HEK293 (cell line): Measurements from ENCODE around the gene ESPNL.
A peak's percentile ranks its signal among the peaks of the same experiment; 100 is the strongest.

Experiments used
- BCL11B ChIP-seq: fragments of 450-650 bp; formaldehyde crosslinking; IDR thresholded peaks from 2 replicates; pipeline ENCODE4 v1.5.1; 2016; ENCODE audit warnings: low read depth, missing biosample characterization, missing genetic modification characterization
- FEZF1 ChIP-seq: fragments of 450-650 bp; formaldehyde crosslinking; IDR thresholded peaks from 2 replicates; pipeline ENCODE4 v1.5.1; 2016; ENCODE audit warnings: missing biosample characterization, missing genetic modification characterization
- GFI1B ChIP-seq: fragments of 450-650 bp; formaldehyde crosslinking; IDR thresholded peaks from 2 replicates; pipeline ENCODE4 v1.5.1; 2016; ENCODE audit warnings: missing biosample characterization, missing genetic modification characterization
- KLF1 ChIP-seq: fragments of 450-650 bp; formaldehyde crosslinking; IDR thresholded peaks from 2 replicates; pipeline ENCODE4 v1.5.1; 2016; ENCODE audit warnings: missing biosample characterization, missing genetic modification characterization
- SP2 ChIP-seq: fragments of 450-650 bp; formaldehyde crosslinking; IDR thresholded peaks from 2 replicates; pipeline ENCODE4 v1.5.1; 2016; ENCODE audit warnings: missing biosample characterization, missing genetic modification characterization
- TCF7L2 ChIP-seq: IDR thresholded peaks from 2 replicates; pipeline ENCODE4 v1.6.1; 2011; ENCODE audit warnings: low read depth, mild to moderate bottlenecking, inconsistent platforms, low read length, moderate library complexity, borderline replicate concordance
- TRIM28 ChIP-seq: IDR thresholded peaks from 2 replicates; pipeline ENCODE4 v1.6.1; 2011; ENCODE audit warnings: low read length, control low read depth, borderline replicate concordance
- YY2 ChIP-seq: fragments of 450-650 bp; formaldehyde crosslinking; IDR thresholded peaks from 2 replicates; pipeline ENCODE4 v1.5.1; 2016; ENCODE audit warnings: missing biosample characterization, missing genetic modification characterization
- ZBTB48 ChIP-seq: fragments of 450-650 bp; formaldehyde crosslinking; IDR thresholded peaks from 2 replicates; pipeline ENCODE4 v1.5.1; 2016; ENCODE audit warnings: missing biosample characterization, missing genetic modification characterization
- ZBTB8A ChIP-seq: fragments of 450-650 bp; formaldehyde crosslinking; IDR thresholded peaks from 2 replicates; pipeline ENCODE4 v1.5.1; 2016; ENCODE audit warnings: missing biosample characterization, missing genetic modification characterization
- ZEB2 ChIP-seq: fragments of 450-650 bp; formaldehyde crosslinking; IDR thresholded peaks from 2 replicates; pipeline ENCODE4 v1.5.1; 2016; ENCODE audit warnings: missing biosample characterization, missing genetic modification characterization
- ZNF132 ChIP-seq: fragments of 450-650 bp; formaldehyde crosslinking; IDR thresholded peaks from 2 replicates; pipeline ENCODE4 v1.5.1; 2017; ENCODE audit warnings: missing biosample characterization, missing genetic modification characterization, borderline replicate concordance
- ZNF138 ChIP-seq: fragments of 450-650 bp; formaldehyde crosslinking; IDR thresholded peaks from 2 replicates; pipeline ENCODE4 v1.5.1; 2016; ENCODE audit warnings: missing biosample characterization, missing genetic modification characterization, borderline replicate concordance
- ZNF146 ChIP-seq: fragments of 450-650 bp; formaldehyde crosslinking; IDR thresholded peaks from 2 replicates; pipeline ENCODE4 v1.5.1; 2016; ENCODE audit warnings: missing biosample characterization, missing genetic modification characterization
- ZNF175 ChIP-seq: fragments of 450-650 bp; formaldehyde crosslinking; IDR thresholded peaks from 2 replicates; pipeline ENCODE4 v1.5.1; 2016; ENCODE audit warnings: missing biosample characterization, missing genetic modification characterization
- ZNF223 ChIP-seq: fragments of 450-650 bp; formaldehyde crosslinking; IDR thresholded peaks from 2 replicates; pipeline ENCODE4 v1.5.1; 2016; ENCODE audit warnings: missing biosample characterization, missing genetic modification characterization
- ZNF23 ChIP-seq: fragments of 450-650 bp; formaldehyde crosslinking; IDR thresholded peaks from 2 replicates; pipeline ENCODE4 v1.5.1; 2016; ENCODE audit warnings: missing biosample characterization, missing genetic modification characterization, borderline replicate concordance
- ZNF521 ChIP-seq: fragments of 450-650 bp; formaldehyde crosslinking; IDR thresholded peaks from 2 replicates; pipeline ENCODE4 v1.5.1; 2017; ENCODE audit warnings: missing biosample characterization, mild to moderate bottlenecking, missing genetic modification characterization
- ZNF530 ChIP-seq: fragments of 450-650 bp; formaldehyde crosslinking; IDR thresholded peaks from 2 replicates; pipeline ENCODE4 v1.5.1; 2016; ENCODE audit warnings: low read depth, missing biosample characterization, missing genetic modification characterization
- ZNF555 ChIP-seq: fragments of 450-650 bp; formaldehyde crosslinking; conservative IDR thresholded peaks from 2 replicates; pipeline ENCODE4 v1.5.1; 2017; ENCODE audit warnings: missing biosample characterization, mild to moderate bottlenecking, missing genetic modification characterization, inconsistent platforms
- ZNF561 ChIP-seq: fragments of 450-650 bp; IDR thresholded peaks from 2 replicates; pipeline ENCODE4 v1.5.1; 2018; ENCODE audit warnings: missing biosample characterization, missing genetic modification characterization, borderline replicate concordance
- ZNF571 ChIP-seq: fragments of 450-650 bp; formaldehyde crosslinking; IDR thresholded peaks from 2 replicates; pipeline ENCODE4 v1.5.0; 2017; ENCODE audit warnings: missing biosample characterization, missing genetic modification characterization
- ZNF600 ChIP-seq: fragments of 450-650 bp; formaldehyde crosslinking; IDR thresholded peaks from 2 replicates; pipeline ENCODE4 v1.5.1; 2016; ENCODE audit warnings: missing biosample characterization, missing genetic modification characterization
- ZNF621 ChIP-seq: fragments of 450-650 bp; formaldehyde crosslinking; IDR thresholded peaks from 2 replicates; pipeline ENCODE4 v1.5.1; 2017; ENCODE audit warnings: missing biosample characterization, missing genetic modification characterization
- ZNF670 ChIP-seq: fragments of 450-650 bp; formaldehyde crosslinking; IDR thresholded peaks from 2 replicates; pipeline ENCODE4 v1.5.1; 2016; ENCODE audit warnings: missing biosample characterization, missing genetic modification characterization, low read depth
- ZNF701 ChIP-seq: fragments of 450-650 bp; formaldehyde crosslinking; IDR thresholded peaks from 2 replicates; pipeline ENCODE4 v1.5.1; 2016; ENCODE audit warnings: missing biosample characterization, missing genetic modification characterization
- ZNF776 ChIP-seq: fragments of 450-650 bp; formaldehyde crosslinking; IDR thresholded peaks from 2 replicates; pipeline ENCODE4 v1.5.0; 2017; ENCODE audit warnings: missing biosample characterization, missing genetic modification characterization, borderline replicate concordance
- ZNF777 ChIP-seq: fragments of 450-650 bp; formaldehyde crosslinking; IDR thresholded peaks from 2 replicates; pipeline ENCODE4 v1.5.1; 2017; ENCODE audit warnings: missing biosample characterization, missing genetic modification characterization, borderline replicate concordance
- TF ChIP-seq, protein P1 (sequence below): fragments of 450-650 bp; formaldehyde crosslinking; IDR thresholded peaks from 2 replicates; pipeline ENCODE4 v1.5.1; 2016; ENCODE audit warnings: missing biosample characterization, missing genetic modification characterization
- TF ChIP-seq, protein P2 (sequence below): fragments of 450-650 bp; IDR thresholded peaks from 2 replicates; pipeline ENCODE4 v1.5.1; 2018; ENCODE audit warnings: missing biosample characterization, mild to moderate bottlenecking, missing genetic modification characterization
- TF ChIP-seq, protein P3 (sequence below): fragments of 450-650 bp; formaldehyde crosslinking; IDR thresholded peaks from 2 replicates; pipeline ENCODE4 v1.5.1; 2017; ENCODE audit warnings: missing biosample characterization, missing genetic modification characterization
- TF ChIP-seq, protein P4 (sequence below): fragments of 450-650 bp; formaldehyde crosslinking; IDR thresholded peaks from 2 replicates; pipeline ENCODE4 v1.5.1; 2017; ENCODE audit warnings: missing biosample characterization, missing genetic modification characterization
- TF ChIP-seq, protein P5 (sequence below): fragments of 450-650 bp; formaldehyde crosslinking; IDR thresholded peaks from 2 replicates; pipeline ENCODE4 v1.5.1; 2016; ENCODE audit warnings: missing biosample characterization, missing genetic modification characterization

ESPNL gene

DNA sequence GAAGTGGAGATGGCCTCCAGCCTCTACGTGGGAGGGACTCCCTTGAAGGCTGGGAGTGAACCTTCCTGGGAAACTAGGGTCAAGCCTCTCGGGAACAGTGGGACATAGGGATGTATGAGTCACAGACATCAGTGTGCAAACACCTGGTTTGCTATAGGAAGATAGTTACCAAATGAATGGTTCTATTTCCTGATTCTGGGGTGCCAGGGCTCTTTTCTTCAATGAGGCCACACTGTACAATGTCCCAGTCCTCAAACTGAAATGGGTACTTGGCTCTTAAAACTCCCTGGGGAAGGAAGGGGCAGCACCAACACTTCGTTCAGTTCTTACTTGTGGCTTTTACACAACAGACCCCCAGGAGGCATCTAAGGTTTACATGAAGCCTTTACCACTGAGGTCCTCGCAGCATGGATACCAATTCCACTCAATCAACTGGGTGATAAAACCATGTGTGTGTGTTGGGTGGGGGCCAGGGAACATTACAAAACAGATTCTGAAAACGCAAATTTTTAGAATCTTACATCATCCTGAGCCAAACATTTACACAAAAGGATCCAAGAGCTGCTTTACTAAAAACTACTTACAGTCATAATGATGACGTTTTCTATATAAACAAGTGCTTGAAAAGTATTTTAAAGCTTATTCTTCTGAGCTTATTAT lies 69.0 kb downstream of the ESPNL start (continued):
- TF ChIP-seq, protein P1, sequence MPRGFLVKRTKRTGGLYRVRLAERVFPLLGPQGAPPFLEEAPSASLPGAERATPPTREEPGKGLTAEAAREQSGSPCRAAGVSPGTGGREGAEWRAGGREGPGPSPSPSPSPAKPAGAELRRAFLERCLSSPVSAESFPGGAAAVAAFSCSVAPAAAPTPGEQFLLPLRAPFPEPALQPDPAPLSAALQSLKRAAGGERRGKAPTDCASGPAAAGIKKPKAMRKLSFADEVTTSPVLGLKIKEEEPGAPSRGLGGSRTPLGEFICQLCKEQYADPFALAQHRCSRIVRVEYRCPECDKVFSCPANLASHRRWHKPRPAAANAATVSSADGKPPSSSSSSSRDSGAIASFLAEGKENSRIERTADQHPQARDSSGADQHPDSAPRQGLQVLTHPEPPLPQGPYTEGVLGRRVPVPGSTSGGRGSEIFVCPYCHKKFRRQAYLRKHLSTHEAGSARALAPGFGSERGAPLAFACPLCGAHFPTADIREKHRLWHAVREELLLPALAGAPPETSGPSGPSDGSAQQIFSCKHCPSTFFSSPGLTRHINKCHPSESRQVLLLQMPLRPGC (tag by site-specific recombination): no peak; the same call in 1 of the 2 replicates
- TF ChIP-seq ZNF776 (tag by site-specific recombination): no peak
- TF ChIP-seq, protein P2, sequence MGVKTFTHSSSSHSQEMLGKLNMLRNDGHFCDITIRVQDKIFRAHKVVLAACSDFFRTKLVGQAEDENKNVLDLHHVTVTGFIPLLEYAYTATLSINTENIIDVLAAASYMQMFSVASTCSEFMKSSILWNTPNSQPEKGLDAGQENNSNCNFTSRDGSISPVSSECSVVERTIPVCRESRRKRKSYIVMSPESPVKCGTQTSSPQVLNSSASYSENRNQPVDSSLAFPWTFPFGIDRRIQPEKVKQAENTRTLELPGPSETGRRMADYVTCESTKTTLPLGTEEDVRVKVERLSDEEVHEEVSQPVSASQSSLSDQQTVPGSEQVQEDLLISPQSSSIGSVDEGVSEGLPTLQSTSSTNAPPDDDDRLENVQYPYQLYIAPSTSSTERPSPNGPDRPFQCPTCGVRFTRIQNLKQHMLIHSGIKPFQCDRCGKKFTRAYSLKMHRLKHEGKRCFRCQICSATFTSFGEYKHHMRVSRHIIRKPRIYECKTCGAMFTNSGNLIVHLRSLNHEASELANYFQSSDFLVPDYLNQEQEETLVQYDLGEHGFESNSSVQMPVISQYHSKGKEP (tag by site-specific recombination): no peak; the same call in 1 of the 2 replicates
- TF ChIP-seq ZBTB8A (tag by site-specific recombination): 0 out of 2 replicates have a peak, but pooled peaks have one; percentile 36
- no peak for TF ChIP-seq ZNF138 (tag by site-specific recombination)
- TF ChIP-seq SP2 (tag by site-specific recombination): peak; percentile 37
- no peak for TF ChIP-seq ZNF175
- TF ChIP-seq ZNF561 (tag by site-specific recombination): peak; percentile 63; the same call in 1 of the 2 replicates
- TF ChIP-seq ZNF777 (tag by site-specific recombination): no peak
- no peak for TF ChIP-seq TCF7L2
- TF ChIP-seq ZNF146 (tag by site-specific recombination): no peak
- TF ChIP-seq, protein P3, sequence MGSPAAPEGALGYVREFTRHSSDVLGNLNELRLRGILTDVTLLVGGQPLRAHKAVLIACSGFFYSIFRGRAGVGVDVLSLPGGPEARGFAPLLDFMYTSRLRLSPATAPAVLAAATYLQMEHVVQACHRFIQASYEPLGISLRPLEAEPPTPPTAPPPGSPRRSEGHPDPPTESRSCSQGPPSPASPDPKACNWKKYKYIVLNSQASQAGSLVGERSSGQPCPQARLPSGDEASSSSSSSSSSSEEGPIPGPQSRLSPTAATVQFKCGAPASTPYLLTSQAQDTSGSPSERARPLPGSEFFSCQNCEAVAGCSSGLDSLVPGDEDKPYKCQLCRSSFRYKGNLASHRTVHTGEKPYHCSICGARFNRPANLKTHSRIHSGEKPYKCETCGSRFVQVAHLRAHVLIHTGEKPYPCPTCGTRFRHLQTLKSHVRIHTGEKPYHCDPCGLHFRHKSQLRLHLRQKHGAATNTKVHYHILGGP (tag by site-specific recombination): no peak
- TF ChIP-seq ZNF600 (tag by site-specific recombination): no peak
- TF ChIP-seq ZNF530 (tag by site-specific recombination): no peak
- no peak for TF ChIP-seq ZNF23
- no peak for TF ChIP-seq ZNF701 (tag by site-specific recombination)
- no peak for TF ChIP-seq GFI1B (tag by site-specific recombination)
- no peak for TF ChIP-seq ZNF223
- TF ChIP-seq, protein P4, sequence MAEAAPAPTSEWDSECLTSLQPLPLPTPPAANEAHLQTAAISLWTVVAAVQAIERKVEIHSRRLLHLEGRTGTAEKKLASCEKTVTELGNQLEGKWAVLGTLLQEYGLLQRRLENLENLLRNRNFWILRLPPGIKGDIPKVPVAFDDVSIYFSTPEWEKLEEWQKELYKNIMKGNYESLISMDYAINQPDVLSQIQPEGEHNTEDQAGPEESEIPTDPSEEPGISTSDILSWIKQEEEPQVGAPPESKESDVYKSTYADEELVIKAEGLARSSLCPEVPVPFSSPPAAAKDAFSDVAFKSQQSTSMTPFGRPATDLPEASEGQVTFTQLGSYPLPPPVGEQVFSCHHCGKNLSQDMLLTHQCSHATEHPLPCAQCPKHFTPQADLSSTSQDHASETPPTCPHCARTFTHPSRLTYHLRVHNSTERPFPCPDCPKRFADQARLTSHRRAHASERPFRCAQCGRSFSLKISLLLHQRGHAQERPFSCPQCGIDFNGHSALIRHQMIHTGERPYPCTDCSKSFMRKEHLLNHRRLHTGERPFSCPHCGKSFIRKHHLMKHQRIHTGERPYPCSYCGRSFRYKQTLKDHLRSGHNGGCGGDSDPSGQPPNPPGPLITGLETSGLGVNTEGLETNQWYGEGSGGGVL: no peak
- TF ChIP-seq BCL11B (tag by site-specific recombination): 0 out of 2 replicates have a peak, but pooled peaks have one; percentile 49
- TF ChIP-seq ZNF670: no peak
- no peak for TF ChIP-seq KLF1 (tag by site-specific recombination)
- 0 out of 2 replicates have a peak, but pooled peaks have one; percentile 17 for TF ChIP-seq ZBTB48 (tag by site-specific recombination)
- no peak for TF ChIP-seq ZNF571
- TF ChIP-seq ZEB2 (tag by site-specific recombination): peak; percentile 58
- TF ChIP-seq, protein P5, sequence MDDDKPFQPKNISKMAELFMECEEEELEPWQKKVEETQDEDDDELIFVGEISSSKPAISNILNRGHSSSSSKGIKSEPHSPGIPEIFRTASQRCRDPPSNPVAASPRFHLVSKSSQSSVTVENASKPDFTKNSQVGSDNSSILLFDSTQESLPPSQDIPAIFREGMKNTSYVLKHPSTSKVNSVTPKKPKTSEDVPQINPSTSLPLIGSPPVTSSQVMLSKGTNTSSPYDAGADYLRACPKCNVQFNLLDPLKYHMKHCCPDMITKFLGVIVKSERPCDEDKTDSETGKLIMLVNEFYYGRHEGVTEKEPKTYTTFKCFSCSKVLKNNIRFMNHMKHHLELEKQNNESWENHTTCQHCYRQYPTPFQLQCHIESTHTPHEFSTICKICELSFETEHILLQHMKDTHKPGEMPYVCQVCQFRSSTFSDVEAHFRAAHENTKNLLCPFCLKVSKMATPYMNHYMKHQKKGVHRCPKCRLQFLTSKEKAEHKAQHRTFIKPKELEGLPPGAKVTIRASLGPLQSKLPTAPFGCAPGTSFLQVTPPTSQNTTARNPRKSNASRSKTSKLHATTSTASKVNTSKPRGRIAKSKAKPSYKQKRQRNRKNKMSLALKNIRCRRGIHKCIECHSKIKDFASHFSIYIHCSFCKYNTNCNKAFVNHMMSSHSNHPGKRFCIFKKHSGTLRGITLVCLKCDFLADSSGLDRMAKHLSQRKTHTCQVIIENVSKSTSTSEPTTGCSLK: no peak
- no peak for TF ChIP-seq ZNF521
- TF ChIP-seq TRIM28: no peak
- no peak for TF ChIP-seq ZNF555 (tag by site-specific recombination)
- no peak for TF ChIP-seq ZNF132 (tag by site-specific recombination)
- no peak for TF ChIP-seq YY2 (tag by site-specific recombination)
- TF ChIP-seq ZNF621 (tag by site-specific recombination): no peak
- peak; percentile 76 for TF ChIP-seq FEZF1 (tag by site-specific recombination)
